ENCODE data around the gene RNF166. TPM values are rescaled to one million over a fixed set of nuclear protein-coding genes. Genes with fewer than 3 reads are reported as not detected.

Gene RNF166
- total and polyA plus RNA-seq, 2 of the 13 experiments (the other 11 are each of a cell fraction or from before 2014, with no cell fraction given) = 21.4 to 23.0 TPM

- TF ChIP-seq ZNF614 (CRISPR knock-in tag; IDR thresholded peaks at IDR 0.05; ENCODE audit: borderline replicate concordance) = peak; percentile 33; the same call in 1 of the 2 replicates
- peak; percentile 50; the same call in 1 of the 2 replicates for TF ChIP-seq FOXA3 (CRISPR knock-in tag; IDR thresholded peaks at IDR 0.05)
- no peak for TF ChIP-seq ZBTB8A (CRISPR knock-in tag; IDR thresholded peaks at IDR 0.05; ENCODE audit: borderline replicate concordance, low read depth)
- TF ChIP-seq TBX2 (CRISPR knock-in tag; IDR thresholded peaks at IDR 0.05; ENCODE audit: borderline replicate concordance) = peak; percentile 66; the same call in 1 of the 2 replicates
- TF ChIP-seq ZNF138 (CRISPR knock-in tag; IDR thresholded peaks at IDR 0.05; ENCODE audit: low read depth) = peak; percentile 58; the same call in 1 of the 2 replicates
- TF ChIP-seq REPIN1 (CRISPR knock-in tag; IDR thresholded peaks at IDR 0.05; ENCODE audit: borderline replicate concordance, low read depth) = 0 out of 2 replicates have a peak, but pooled peaks have one; percentile 40
Observed at GRCh38 chr16:88649195-88649923, 56.8 kb downstream of the RNF166 start (continued).

GRCh38 chr16:88647178-88648070 is 58.8 kb downstream of the RNF166 start:
- 93% methylated on average over 5 of the region's 22 CpGs for WGBS (ENCODE audit: low lambda C conversion rate)
- peaks cover 24% of the 10 kb centered on the region for H3K4me1 ChIP-seq (ENCODE audit: insufficient read depth, low read length)
- no peak overlapping the region for H3K4me3 ChIP-seq (replicated peaks in 1 of 3; ENCODE audit: insufficient read depth in 1 of 3, low read depth in 2 of 3, low read length in 3 of 3)
- FAIRE-seq (no peak), ATAC-seq (no peak), DNase-seq (ENCODE audit: low spot score) (no peak)
- H2AFZ ChIP-seq (ENCODE audit: low read length) = no peak overlapping the region
- peaks cover 0 to 5% of the 10 kb centered on the region in 2 experiments; a peak in 2 of 5 replicates for H3K36me3 ChIP-seq (replicated peaks in 1 of 2; ENCODE audit: control insufficient read depth in 1 of 2, insufficient read depth in 2 of 2, low read length in 2 of 2)
- peaks cover 18% of the 10 kb centered on the region; the same call in 1 of the 2 replicates for H4K20me1 ChIP-seq (ENCODE audit: insufficient read depth, low read length)
- no peak overlapping the region for H3K4me2 ChIP-seq (ENCODE audit: low read depth, low read length)
- in situ Hi-C loops (cut with HindIII; ENCODE audit: extremely low pct_ligation_motif_present, low pct_unique_long_range_greater_than_20kb) = no loop called here
- BruUV-seq (replicated peaks) = no TSS peak
- H3K79me2 ChIP-seq (ENCODE audit: insufficient read depth, low read length) = peaks cover 18% of the 10 kb centered on the region
- intact Hi-C loops (cut with micrococcal nuclease; ENCODE audit: unreplicated experiment) = loop anchor here (1.0 kb wide), 1 partner anchor 29 kb away; no protein-coding TSS in a partner anchor
- POLR2A ChIA-PET = interaction anchor here (1.2 kb wide), 1 partner anchor 16 kb away, joined by 3 read pairs; the partner anchor contains the start of gene MVD
- H3K9me3 ChIP-seq (ENCODE audit: low read length) = no peaks in the 10 kb centered on the region
- H3K9ac ChIP-seq (ENCODE audit: insufficient read depth, low read depth, low read length) = no peak overlapping the region
- H3K27ac ChIP-seq (ENCODE audit: extremely low read length, insufficient read depth, low read length) = no peak overlapping the region
- CTCF ChIA-PET (ENCODE audit: low intra/inter-chr PET ratio, low total read pairs) = no interaction called here
- H3K27me3 ChIP-seq (ENCODE audit: control insufficient read depth in 1 of 2, insufficient read depth in 2 of 2, low read length in 2 of 2) = no peaks in the 10 kb centered on the region
- TF ChIP-seq AGO2 (optimal IDR thresholded peaks at IDR 0.05; ENCODE audit: low read depth, low read length) = peak; percentile 96
- peak; percentile 37; the same call in 1 of the 2 replicates for TF ChIP-seq PCBP1 (IDR thresholded peaks at IDR 0.05; ENCODE audit: borderline replicate concordance, low read depth, low read length)
- TF ChIP-seq AGO1 (IDR thresholded peaks at IDR 0.05; ENCODE audit: low read depth, low read length, poor library complexity, severe bottlenecking) = peak; percentile 63
- no peak for TF ChIP-seq ZUFSP (CRISPR knock-in tag; IDR thresholded peaks at IDR 0.05; ENCODE audit: borderline replicate concordance)
- peak; percentile 34; the same call in 1 of the 2 replicates for TF ChIP-seq MYC (CRISPR knock-in tag; IDR thresholded peaks at IDR 0.05; ENCODE audit: borderline replicate concordance)
- TF ChIP-seq BATF2 (CRISPR knock-in tag; IDR thresholded peaks at IDR 0.05) = 0 out of 2 replicates have a peak, but pooled peaks have one; percentile 22
- no peak for TF ChIP-seq HMGA1 (CRISPR knock-in tag; conservative IDR thresholded peaks at IDR 0.05)
- TF ChIP-seq RBFOX2 (IDR thresholded peaks at IDR 0.05; ENCODE audit: low read depth, low read length) = peak; percentile 76
- no peak for TF ChIP-seq XRCC5 (optimal IDR thresholded peaks at IDR 0.05; ENCODE audit: low read length)
- no peak for TF ChIP-seq TOPORS (CRISPR knock-in tag; IDR thresholded peaks at IDR 0.05)
- 0 out of 2 replicates have a peak, but pooled peaks have one; percentile 35 for TF ChIP-seq ZIK1 (CRISPR knock-in tag; IDR thresholded peaks at IDR 0.05; ENCODE audit: borderline replicate concordance, low read depth)
- 0 out of 2 replicates have a peak, but pooled peaks have one; percentile 20 for TF ChIP-seq KDM2A (CRISPR knock-in tag; IDR thresholded peaks at IDR 0.05; ENCODE audit: borderline replicate concordance, low read depth)
